Neural cell (in vitro differentiated cells): ENCODE results near the gene CACNA2D2. TPM values are rescaled to one million over a fixed set of nuclear protein-coding genes. Genes with fewer than 3 reads are reported as not detected.

Experiments used
- H2AFZ ChIP-seq: fragments of 200-600, 300-800 bp; sonication (generic), shearing (Covaris generic); 2 replicates; pipeline ENCODE4 v1.6.0; 2014; ENCODE audit warnings: low read depth, mild to moderate bottlenecking, antibody characterized with exemption, low read length, moderate library complexity
- H3F3A ChIP-seq: fragments of 200-600 bp; shearing (Covaris generic); 2 replicates; pipeline ENCODE4 v1.6.1; 2016; ENCODE audit warnings: mild to moderate bottlenecking, moderate library complexity, mixed read lengths, antibody characterized with exemption, low read length; ENCODE audit not compliant: insufficient read depth, poor library complexity, severe bottlenecking
- H3K27ac ChIP-seq: fragments of 200-600, 300-800 bp; sonication (generic), shearing (Covaris generic); 2 replicates; pipeline ENCODE4 v1.5.1; 2014; ENCODE audit warnings: mild to moderate bottlenecking, low read length, moderate library complexity
- H3K27me3 ChIP-seq: fragments of 300-800, 200-600 bp; sonication (generic), shearing (Covaris generic); 2 replicates; pipeline ENCODE4 v1.6.0; 2014; ENCODE audit warnings: mild to moderate bottlenecking, low read depth, low read length, moderate library complexity; ENCODE audit not compliant: insufficient read depth
- H3K36me3 ChIP-seq: fragments of 300-800, 200-600 bp; sonication (generic), shearing (Covaris generic); 2 replicates; pipeline ENCODE4 v1.5.1; 2014; ENCODE audit warnings: mild to moderate bottlenecking, antibody characterized with exemption, low read length, moderate library complexity; ENCODE audit not compliant: insufficient read depth
- H3K4me2 ChIP-seq: fragments of 300-800, 200-600 bp; sonication (generic), shearing (Covaris generic); 2 replicates; pipeline ENCODE4 v1.6.0; 2014; ENCODE audit warnings: mild to moderate bottlenecking, low read length
- H3K4me3 ChIP-seq: fragments of 300-800, 200-600 bp; sonication (generic), shearing (Covaris generic); 2 replicates; pipeline ENCODE4 v1.5.1; 2014; ENCODE audit warnings: mild to moderate bottlenecking, low read length, moderate library complexity
- H3K79me2 ChIP-seq: fragments of 200-600 bp; shearing (Covaris generic); replicated peaks from 2 replicates; pipeline ENCODE4 v1.6.0; 2014; ENCODE audit warnings: mild to moderate bottlenecking, low read length, moderate library complexity; ENCODE audit not compliant: insufficient read depth
- H3K9ac ChIP-seq: fragments of 300-800, 200-600 bp; sonication (generic), shearing (Covaris generic); 2 replicates; pipeline ENCODE4 v1.6.1; 2016; ENCODE audit warnings: mild to moderate bottlenecking, low read length, mixed read lengths
- H3K9me2 ChIP-seq: fragments of 200-600 bp; shearing (Covaris generic); 2 replicates; pipeline ENCODE4 v1.6.1; 2016; ENCODE audit warnings: mild to moderate bottlenecking, low read length, mixed read lengths; ENCODE audit not compliant: insufficient read depth
- H3K9me3 ChIP-seq: fragments of 200-600, 300-800 bp; sonication (generic), shearing (Covaris generic); 2 replicates; pipeline ENCODE4 v1.6.1; 2016; ENCODE audit warnings: mild to moderate bottlenecking, mixed run types, low read length, moderate library complexity, mixed read lengths
- H4K20me1 ChIP-seq: fragments of 200-600 bp; shearing (Covaris generic); 2 replicates; pipeline ENCODE4 v1.6.1; 2016; ENCODE audit warnings: mild to moderate bottlenecking, mixed run types; ENCODE audit not compliant: insufficient read depth
- MXI1 ChIP-seq: fragments of 450-650 bp; conservative IDR thresholded peaks from 2 replicates; pipeline ENCODE4 v1.6.1; 2014; ENCODE audit warnings: antibody characterized with exemption, mild to moderate bottlenecking; ENCODE audit not compliant: poor library complexity, severe bottlenecking
- TAF1 ChIP-seq: IDR thresholded peaks from 2 replicates; pipeline ENCODE4 v1.6.1; 2012; ENCODE audit warnings: low read depth
- polyA plus RNA-seq: library from polyadenylated mRNA; depleted of rRNA; stranded (reverse); fragments of >200 nt; gene quantifications from 2 replicates; pipeline ENCODE4 v1.2.3, GENCODE V29; 2014
- TF ChIP-seq, protein P1 (sequence below): IDR thresholded peaks from 2 replicates; pipeline ENCODE4 v1.6.1; 2012; ENCODE audit warnings: borderline replicate concordance

The CACNA2D2 gene
- polyA plus RNA-seq, 1 donor from 2014 or later: 7.8 TPM

DNA sequence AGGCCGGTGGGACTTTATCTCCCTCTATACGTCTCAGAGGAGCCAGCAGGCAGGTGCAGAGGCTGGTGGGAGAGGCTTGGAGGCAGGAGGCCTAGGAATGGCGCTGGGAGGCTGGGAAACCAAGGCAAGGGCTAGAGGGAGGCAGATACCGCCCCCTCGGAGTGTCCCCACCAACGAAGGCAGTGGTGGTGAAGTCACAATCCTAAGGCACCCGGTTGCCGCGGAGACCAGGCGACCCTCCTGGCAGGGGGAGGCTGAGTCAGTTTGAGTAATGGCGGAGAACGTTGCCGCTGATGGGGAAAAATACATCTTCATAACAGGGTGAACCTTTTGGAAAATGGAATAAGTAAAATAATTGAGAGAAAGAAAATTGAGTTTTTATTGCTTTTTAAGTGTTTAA, 29.9 kb upstream of the CACNA2D2 start:
- Histone ChIP-seq H3K9me3 (no peaks in the 10 kb centered on the region), H3K27ac (no peak overlapping the region), H3K79me2 (no peaks in the 10 kb centered on the region), H3K9ac (no peak overlapping the region), H3F3A (no peaks in the 10 kb centered on the region), H3K9me2 (no peaks in the 10 kb centered on the region), H3K4me2 (peak overlapping the region; percentile 13), H3K27me3 (no peaks in the 10 kb centered on the region), H3K4me3 (peak overlapping the region; percentile 8), H4K20me1 (no peaks in the 10 kb centered on the region), H3K36me3 (no peaks in the 10 kb centered on the region), H2AFZ (no peak overlapping the region)
- TF ChIP-seq MXI1 (peak; percentile 35), TAF1 (no peak)

DNA sequence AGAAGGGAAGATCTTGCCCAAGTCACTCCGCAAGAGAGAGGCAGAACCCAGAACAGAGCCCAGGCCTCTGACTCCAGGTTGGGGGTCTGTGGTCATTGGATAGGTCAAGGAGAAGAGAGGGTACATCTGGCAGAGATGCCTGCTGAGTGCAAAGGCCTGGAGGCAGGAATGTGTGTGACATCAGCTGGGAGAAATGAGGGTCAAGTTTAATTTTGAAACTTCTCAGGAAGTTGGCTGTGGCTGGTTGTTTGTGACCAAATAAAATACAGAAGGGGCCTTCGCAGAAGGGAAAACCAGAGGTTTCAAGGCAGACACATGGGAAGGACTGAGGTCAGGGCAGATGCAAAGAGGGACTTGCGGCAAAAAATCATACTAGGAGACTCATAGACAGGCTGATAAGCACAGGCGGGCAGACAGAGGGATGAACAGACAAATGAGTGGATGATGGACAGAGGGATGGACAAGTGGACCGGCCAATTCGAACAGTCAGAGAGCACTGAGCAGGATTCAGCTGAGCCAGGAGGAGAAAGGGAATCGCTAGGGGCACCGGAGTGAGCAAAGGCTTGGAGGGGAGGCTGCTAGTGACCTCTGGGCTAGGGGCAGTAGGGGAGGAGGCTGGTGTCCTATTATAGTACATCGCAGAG, 28.8 kb upstream of the CACNA2D2 start:
- Histone ChIP-seq H2AFZ (no peak overlapping the region), H3K9ac (no peak overlapping the region), H3K9me3 (no peaks in the 10 kb centered on the region), H3K27ac (no peak overlapping the region), H3K27me3 (no peaks in the 10 kb centered on the region), H3K36me3 (no peaks in the 10 kb centered on the region), H3K4me2 (no peak overlapping the region), H3K79me2 (no peaks in the 10 kb centered on the region), H3F3A (no peaks in the 10 kb centered on the region), H4K20me1 (no peaks in the 10 kb centered on the region), H3K4me3 (no peak overlapping the region), H3K9me2 (no peaks in the 10 kb centered on the region)
- TF ChIP-seq, protein P1, sequence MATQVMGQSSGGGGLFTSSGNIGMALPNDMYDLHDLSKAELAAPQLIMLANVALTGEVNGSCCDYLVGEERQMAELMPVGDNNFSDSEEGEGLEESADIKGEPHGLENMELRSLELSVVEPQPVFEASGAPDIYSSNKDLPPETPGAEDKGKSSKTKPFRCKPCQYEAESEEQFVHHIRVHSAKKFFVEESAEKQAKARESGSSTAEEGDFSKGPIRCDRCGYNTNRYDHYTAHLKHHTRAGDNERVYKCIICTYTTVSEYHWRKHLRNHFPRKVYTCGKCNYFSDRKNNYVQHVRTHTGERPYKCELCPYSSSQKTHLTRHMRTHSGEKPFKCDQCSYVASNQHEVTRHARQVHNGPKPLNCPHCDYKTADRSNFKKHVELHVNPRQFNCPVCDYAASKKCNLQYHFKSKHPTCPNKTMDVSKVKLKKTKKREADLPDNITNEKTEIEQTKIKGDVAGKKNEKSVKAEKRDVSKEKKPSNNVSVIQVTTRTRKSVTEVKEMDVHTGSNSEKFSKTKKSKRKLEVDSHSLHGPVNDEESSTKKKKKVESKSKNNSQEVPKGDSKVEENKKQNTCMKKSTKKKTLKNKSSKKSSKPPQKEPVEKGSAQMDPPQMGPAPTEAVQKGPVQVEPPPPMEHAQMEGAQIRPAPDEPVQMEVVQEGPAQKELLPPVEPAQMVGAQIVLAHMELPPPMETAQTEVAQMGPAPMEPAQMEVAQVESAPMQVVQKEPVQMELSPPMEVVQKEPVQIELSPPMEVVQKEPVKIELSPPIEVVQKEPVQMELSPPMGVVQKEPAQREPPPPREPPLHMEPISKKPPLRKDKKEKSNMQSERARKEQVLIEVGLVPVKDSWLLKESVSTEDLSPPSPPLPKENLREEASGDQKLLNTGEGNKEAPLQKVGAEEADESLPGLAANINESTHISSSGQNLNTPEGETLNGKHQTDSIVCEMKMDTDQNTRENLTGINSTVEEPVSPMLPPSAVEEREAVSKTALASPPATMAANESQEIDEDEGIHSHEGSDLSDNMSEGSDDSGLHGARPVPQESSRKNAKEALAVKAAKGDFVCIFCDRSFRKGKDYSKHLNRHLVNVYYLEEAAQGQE: no peak

DNA sequence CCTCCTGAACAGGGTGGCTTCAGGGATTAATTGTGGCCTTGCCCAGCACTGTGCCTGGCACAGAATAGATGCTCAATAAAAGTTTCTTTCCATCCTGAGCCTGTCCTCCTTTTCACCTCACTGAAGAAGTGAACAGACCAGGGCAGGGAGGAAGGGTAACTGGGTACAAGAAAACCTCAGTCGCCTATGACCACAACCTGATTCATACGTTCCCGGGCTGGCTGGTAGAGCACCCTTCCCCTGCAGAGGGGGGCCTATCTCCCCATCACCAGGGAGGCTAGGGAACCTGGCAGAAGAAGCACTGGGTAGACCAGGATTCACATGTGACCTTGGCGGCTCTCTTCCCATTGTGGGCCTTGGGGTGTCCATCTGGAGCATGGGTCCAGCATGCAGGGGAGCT, 27.8 kb upstream of the CACNA2D2 start:
- Histone ChIP-seq H3F3A (no peaks in the 10 kb centered on the region), H3K9me3 (no peaks in the 10 kb centered on the region), H3K4me2 (no peak overlapping the region), H2AFZ (no peak overlapping the region), H3K27me3 (no peaks in the 10 kb centered on the region), H3K9ac (no peak overlapping the region), H3K27ac (no peak overlapping the region), H3K79me2 (no peaks in the 10 kb centered on the region), H3K4me3 (no peak overlapping the region), H3K9me2 (no peaks in the 10 kb centered on the region), H3K36me3 (no peaks in the 10 kb centered on the region), H4K20me1 (no peaks in the 10 kb centered on the region)
- TF ChIP-seq, protein P1: no peak
- no peak for TF ChIP-seq TAF1
